SU-DHL-6 (cell line): ENCODE results near the gene OR6Y1.

Experiments
- H2AFZ ChIP-seq: fragments of 200-600 bp; sonication (generic); 2 replicates; pipeline ENCODE4 v1.6.1; 2014; ENCODE audit warnings: low read depth, mild to moderate bottlenecking, moderate library complexity, mixed read lengths, antibody characterized with exemption, low read length; ENCODE audit not compliant: severe bottlenecking
- H3F3A ChIP-seq: fragments of 200-600 bp; shearing (Covaris generic); 2 replicates; pipeline ENCODE4 v1.6.0; 2016; ENCODE audit warnings: antibody characterized with exemption, mild to moderate bottlenecking; ENCODE audit not compliant: insufficient read depth
- H3K27ac ChIP-seq: fragments of 200-600 bp; sonication (generic); 2 replicates; pipeline ENCODE4 v1.5.1; 2016; ENCODE audit warnings: low read depth, mild to moderate bottlenecking, low read length, moderate library complexity, mixed read lengths
- H3K27me3 ChIP-seq: fragments of 200-600 bp; sonication (generic), shearing (Covaris generic); 2 replicates; pipeline ENCODE4 v1.6.0; 2014; ENCODE audit warnings: mild to moderate bottlenecking, low read length
- H3K36me3 ChIP-seq: fragments of 200-600 bp; sonication (generic); 2 replicates; pipeline ENCODE4 v1.6.1; 2014; ENCODE audit warnings: mild to moderate bottlenecking, low read length, mixed read lengths
- H3K4me2 ChIP-seq: fragments of 300-600, 200-600 bp; shearing (Covaris generic), sonication (generic); 2 replicates; pipeline ENCODE4 v1.6.0; 2014; ENCODE audit warnings: low read length, low read depth, mild to moderate bottlenecking; ENCODE audit not compliant: poor library complexity, severe bottlenecking
- H3K4me3 ChIP-seq: fragments of 200-600 bp; sonication (generic); 2 replicates; pipeline ENCODE4 v1.5.1; 2014; ENCODE audit warnings: antibody characterized with exemption, low read length, mild to moderate bottlenecking, mixed read lengths; ENCODE audit not compliant: insufficient read depth, poor library complexity, severe bottlenecking
- H3K79me2 ChIP-seq: fragments of 200-600 bp; sonication (generic); 2 replicates; pipeline ENCODE4 v1.6.1; 2014; ENCODE audit warnings: mild to moderate bottlenecking, low read length, moderate library complexity; ENCODE audit not compliant: insufficient read depth
- H3K9ac ChIP-seq: fragments of 200-600 bp; sonication (generic); 2 replicates; pipeline ENCODE4 v1.7.0; 2014; ENCODE audit warnings: mild to moderate bottlenecking, low read length
- H3K9me2 ChIP-seq: fragments of 200-600 bp; sonication (generic); replicated peaks from 2 replicates; pipeline ENCODE4 v1.6.1; 2014; ENCODE audit warnings: low read length; ENCODE audit not compliant: insufficient read depth
- H3K9me3 ChIP-seq: fragments of 200-600 bp; sonication (generic); 2 replicates; pipeline ENCODE4 v1.6.1; 2014; ENCODE audit warnings: low read length, mixed read lengths; ENCODE audit not compliant: insufficient read depth
- H4K20me1 ChIP-seq: fragments of 200-600 bp; sonication (generic); 2 replicates; pipeline ENCODE4 v1.6.1; 2014; ENCODE audit warnings: low read depth, mild to moderate bottlenecking, antibody characterized with exemption, low read length, moderate library complexity, mixed read lengths
- CTCF ChIP-seq: fragments of 200-600 bp; sonication (generic); IDR thresholded peaks from one replicate; pipeline ENCODE4 v1.5.1; 2017; ENCODE audit warnings: antibody characterized with exemption, mild to moderate bottlenecking, low read length, moderate library complexity; ENCODE audit not compliant: insufficient read depth, poor library complexity, severe bottlenecking
- EZH2phosphoT487 ChIP-seq: fragments of 200-600 bp; sonication (generic), shearing (Covaris generic); conservative IDR thresholded peaks from 2 replicates; pipeline ENCODE4 v1.6.1; 2018; ENCODE audit warnings: mild to moderate bottlenecking, antibody characterized with exemption, low read length, moderate library complexity, mixed read lengths

The OR6Y1 gene

GRCh38 chr1:158570480-158570879, 16.3 kb upstream of the OR6Y1 start, which contains the start of gene OR6P1:
Gene OR6P1, minus strand, starts transcription at chr1:158570580. Its CDS starts 6,976 bp downstream, at chr1:158563604.
- no peak within 1 kb of the TSS for H3K9ac ChIP-seq
- no peak for TF ChIP-seq CTCF
- no peak for TF ChIP-seq EZH2phosphoT487
- H3F3A ChIP-seq, result no peaks in the 10 kb centered on the region
- H2AFZ ChIP-seq, result no peak within 1 kb of the TSS
- no peaks in the 10 kb centered on the region for H3K36me3 ChIP-seq
- H3K79me2 ChIP-seq, result no peaks in the 10 kb centered on the region
- no peaks in the 10 kb centered on the region for H3K9me3 ChIP-seq
- H3K4me3 ChIP-seq, result no peak within 1 kb of the TSS
- H4K20me1 ChIP-seq, result no peaks in the 10 kb centered on the region
- no peak within 1 kb of the TSS for H3K27ac ChIP-seq
- H3K9me2 ChIP-seq, result no peaks in the 10 kb centered on the region
- no peaks in the 10 kb centered on the region for H3K27me3 ChIP-seq
- no peak within 1 kb of the TSS for H3K4me2 ChIP-seq

GRCh38 chr1:158564608-158565007, 10.4 kb upstream of the OR6Y1 start:
- Histone ChIP-seq H3K79me2 (no peaks in the 10 kb centered on the region), H3K4me3 (no peak overlapping the region), H4K20me1 (no peaks in the 10 kb centered on the region), H3K36me3 (no peaks in the 10 kb centered on the region), H3K9ac (peak overlapping the region; percentile 11; the same call in 1 of the 2 replicates), H3K4me2 (peak overlapping the region; percentile 41), H3K27ac (peak overlapping the region; percentile 38), H3F3A (no peaks in the 10 kb centered on the region), H3K27me3 (no peaks in the 10 kb centered on the region), H2AFZ (peak overlapping the region; percentile 73), H3K9me2 (no peaks in the 10 kb centered on the region), H3K9me3 (no peaks in the 10 kb centered on the region)
- TF ChIP-seq CTCF (no peak), EZH2phosphoT487 (no peak)

GRCh38 chr1:158563853-158564252, 9.6 kb upstream of the OR6Y1 start:
- Histone ChIP-seq H3K9ac (no peak overlapping the region), H3K4me2 (peak overlapping the region; percentile 41), H3K9me2 (no peaks in the 10 kb centered on the region), H3K9me3 (no peaks in the 10 kb centered on the region), H4K20me1 (no peaks in the 10 kb centered on the region), H3K79me2 (no peaks in the 10 kb centered on the region), H3K36me3 (no peaks in the 10 kb centered on the region), H3K27me3 (no peaks in the 10 kb centered on the region), H3K27ac (peak overlapping the region; percentile 28), H3F3A (no peaks in the 10 kb centered on the region), H3K4me3 (no peak overlapping the region), H2AFZ (peak overlapping the region; percentile 73)
- no peak for TF ChIP-seq CTCF
- no peak for TF ChIP-seq EZH2phosphoT487

- TF ChIP-seq CTCF, result no peak
- no peak for TF ChIP-seq EZH2phosphoT487
- Histone ChIP-seq H4K20me1 (no peaks in the 10 kb centered on the region), H3K79me2 (no peaks in the 10 kb centered on the region), H3K4me2 (no peak overlapping the region), H3K36me3 (no peaks in the 10 kb centered on the region), H3K4me3 (no peak overlapping the region), H3F3A (no peaks in the 10 kb centered on the region), H3K27me3 (no peaks in the 10 kb centered on the region), H2AFZ (no peak overlapping the region), H3K9me2 (no peaks in the 10 kb centered on the region), H3K9ac (no peak overlapping the region), H3K27ac (no peak overlapping the region), H3K9me3 (no peaks in the 10 kb centered on the region)
Observed at GRCh38 chr1:158559696-158560095, 5.5 kb upstream of the OR6Y1 start.
